Nucleus accumbens (tissue), 56 donors: ENCODE data around the gene FBXO5.
A peak's percentile ranks its signal among the peaks of the same experiment; 100 is the strongest.
"Not testable (repeated sequence)": the region's sequence is repeated elsewhere in the genome, so short reads cannot be mapped to it uniquely, and the experiment has no call there.

ENCODE experiments used
- DNase-seq, 56 donors: peaks; one replicate each; lab custom pipeline; 2025; lab: John Stamatoyannopoulos, UW

Gene FBXO5

DNA sequence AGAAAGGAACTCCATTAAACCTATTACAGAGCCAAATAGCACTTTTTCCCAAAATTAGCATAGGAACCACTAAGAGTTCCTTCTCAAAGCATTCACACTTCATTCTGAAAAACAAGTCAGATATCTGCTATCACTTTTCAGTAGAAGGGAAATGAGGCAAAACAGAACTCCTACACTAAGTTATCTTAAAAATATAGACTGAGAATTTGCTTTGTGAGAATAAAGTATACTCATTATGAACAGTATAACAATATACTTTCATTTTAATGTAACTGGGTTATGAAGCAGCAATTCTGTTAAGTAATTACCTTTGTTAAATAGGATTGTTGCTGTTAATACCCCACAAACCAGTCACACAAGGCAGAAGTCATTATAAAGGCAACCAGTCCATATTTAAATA lies 11.0 kb upstream of the FBXO5 start:
- DNase-seq, result no peak

DNA sequence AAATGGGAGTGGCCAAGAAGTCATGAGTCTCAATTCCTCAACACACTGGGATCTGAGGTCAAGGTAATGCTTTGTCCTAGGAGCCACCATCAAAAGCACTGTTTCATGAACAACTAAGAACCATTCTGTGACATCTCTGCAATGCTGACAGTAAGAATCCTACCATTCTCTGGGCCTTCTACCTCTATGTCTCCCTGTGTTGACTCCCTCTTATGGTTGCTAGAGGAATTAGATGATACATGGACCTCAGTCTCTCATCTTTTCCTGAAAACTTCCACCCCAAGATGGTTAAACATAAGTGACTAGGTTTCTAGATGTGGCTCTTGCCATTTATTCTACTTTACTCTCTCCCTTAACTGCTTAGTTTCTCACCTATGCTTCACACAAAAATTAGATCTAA lies 10.6 kb upstream of the FBXO5 start:
- no peak for DNase-seq

DNA sequence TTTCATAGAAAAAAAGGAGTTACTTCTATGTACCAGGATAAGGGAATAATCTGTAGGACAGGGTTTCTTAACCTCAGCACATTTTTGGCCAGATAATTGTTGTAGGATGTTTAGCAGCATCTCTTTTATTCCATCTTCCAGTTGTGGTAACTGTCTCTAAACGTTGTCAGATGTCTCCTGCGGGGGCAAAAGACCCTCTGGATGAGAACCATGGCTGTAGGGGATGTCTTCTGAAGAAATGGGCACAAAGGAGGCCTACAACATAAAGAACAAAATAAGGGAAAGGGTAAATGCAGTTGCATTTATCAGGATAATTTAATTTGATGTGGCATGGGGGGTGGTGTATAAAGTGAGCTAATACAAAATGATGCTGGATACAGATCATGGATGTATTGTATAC lies 4.1 kb upstream of the FBXO5 start:
- DNase-seq, result no peak

DNA sequence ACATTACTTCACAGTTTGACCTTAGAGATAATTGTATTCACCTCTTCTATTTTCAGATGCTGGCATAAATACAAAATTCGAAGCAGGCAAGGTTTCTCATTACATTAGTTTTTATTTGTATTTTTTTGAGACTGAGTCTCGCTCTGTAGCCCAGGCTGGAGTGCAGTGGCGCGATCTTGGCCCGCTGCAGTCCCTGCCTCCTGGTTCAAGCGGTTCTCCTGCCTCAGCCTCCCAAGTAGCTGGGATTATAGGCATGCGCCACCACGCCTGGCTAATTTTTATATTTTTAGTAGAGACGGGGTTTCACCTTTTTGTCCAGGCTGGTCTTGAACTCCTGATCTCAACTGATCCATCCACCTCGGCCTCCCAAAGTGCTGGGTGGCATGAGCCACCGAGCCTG lies 2.5 kb upstream of the FBXO5 start:
- not testable (repeated sequence) for DNase-seq

DNA sequence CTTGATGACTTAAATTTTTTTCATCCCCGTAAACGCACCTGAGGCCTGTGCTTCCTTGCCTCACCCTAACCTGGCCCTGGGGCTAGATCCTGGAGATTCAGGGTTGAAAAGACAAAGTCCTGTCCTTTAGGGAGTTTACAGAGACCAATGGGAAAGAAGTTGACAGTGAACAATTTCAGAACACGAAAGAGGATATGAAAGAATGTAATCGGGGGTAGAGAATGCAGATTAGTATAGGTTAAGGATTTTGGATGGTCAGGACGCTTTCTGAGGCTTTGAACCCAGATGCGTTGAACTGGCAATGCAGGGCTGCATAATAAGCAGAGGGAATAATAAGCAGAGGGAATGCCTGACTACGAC lies 1.7 kb upstream of the FBXO5 start:
- no peak for DNase-seq

DNA sequence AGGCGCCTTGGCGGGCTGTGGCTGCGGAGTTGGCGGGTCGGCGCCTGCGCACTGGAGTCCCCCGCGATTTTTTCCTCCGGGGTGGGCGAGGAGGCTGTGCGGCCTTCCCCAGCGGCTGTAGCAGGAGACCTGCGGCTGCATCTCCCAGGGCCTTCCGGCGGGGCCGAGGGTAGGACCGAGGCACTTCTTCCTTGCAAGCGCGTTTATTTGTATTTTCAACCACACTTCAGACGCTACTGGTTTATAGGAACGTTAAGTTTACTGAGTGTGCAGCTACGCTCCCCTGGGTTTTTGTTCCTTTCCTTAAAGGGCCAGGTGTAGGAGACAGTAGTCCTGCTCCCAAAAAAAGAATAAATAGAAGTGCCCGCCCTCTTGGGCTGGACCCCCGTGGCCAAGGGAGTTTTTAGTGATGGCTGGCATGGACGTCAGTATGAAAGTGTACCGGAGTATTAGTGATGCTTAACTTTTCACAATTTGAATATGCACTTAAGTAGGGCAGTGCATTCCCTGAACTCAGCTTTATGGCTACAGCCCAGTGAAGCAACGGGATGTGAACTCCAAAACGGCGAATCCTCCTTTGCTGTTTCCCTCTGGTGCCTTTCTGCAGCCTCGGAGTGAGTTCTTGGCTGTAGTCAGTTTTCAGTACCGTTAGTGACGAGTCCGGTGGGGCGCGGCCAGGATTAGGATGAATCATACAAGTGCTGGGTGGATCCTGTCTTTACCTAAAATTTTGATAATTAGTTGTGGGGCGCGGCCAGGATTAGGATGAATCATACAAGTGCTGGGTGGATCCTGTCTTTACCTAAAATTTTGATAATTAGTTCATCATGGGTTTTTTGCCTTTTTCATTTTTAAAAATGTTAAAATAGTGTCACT lies 1.0 kb upstream of the FBXO5 start:
- peak in 43 of 56 donors; percentile 3 to 95 (median 72) for DNase-seq

DNA sequence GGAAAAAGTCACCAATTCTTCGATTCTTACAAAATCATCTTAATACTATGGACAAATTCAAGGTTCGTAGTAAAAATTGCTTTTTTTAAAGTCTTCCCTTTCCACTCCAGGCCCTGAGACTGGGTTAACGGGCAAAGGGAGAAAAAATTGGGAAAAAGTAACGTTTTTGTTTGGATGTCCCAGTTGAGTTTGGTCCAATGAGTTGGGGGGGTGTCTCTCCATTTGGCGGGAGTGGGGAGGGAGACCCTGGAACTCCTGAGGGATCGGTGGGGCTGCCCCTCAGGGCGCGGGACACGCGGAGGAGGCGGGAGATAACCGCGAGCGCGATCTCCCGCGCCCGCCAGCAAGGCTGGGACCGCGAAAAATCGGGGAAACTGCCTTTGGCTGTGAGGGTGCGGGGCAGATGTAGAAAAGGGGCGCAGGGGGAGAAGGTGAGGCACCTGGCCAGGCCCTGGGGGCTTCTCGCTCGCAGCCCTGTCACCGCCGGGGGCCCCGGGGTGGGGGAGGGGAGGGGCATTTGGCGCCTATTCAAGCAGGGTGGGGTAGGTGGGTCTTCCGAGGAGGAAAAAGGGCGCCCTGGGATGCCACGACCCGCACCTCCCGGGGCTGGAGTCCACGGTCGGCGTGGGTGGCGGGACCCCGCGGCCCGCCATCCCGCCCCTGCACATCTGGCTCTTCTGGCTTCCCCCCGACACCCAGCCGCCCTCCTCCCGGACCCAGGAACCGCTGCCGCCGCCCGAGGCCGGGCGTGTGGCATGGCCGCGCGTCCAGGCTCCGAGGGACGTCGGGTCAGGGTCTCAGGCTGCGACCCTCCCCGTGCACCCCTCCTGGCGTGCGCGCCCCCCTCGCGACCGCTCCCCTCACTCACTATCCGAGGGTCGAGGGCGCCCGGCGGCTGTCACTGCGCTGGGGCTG lies 595 bp downstream of the FBXO5 start:
- peak in 4 of 56 donors; percentile 1 to 34 (median 24) for DNase-seq

DNA sequence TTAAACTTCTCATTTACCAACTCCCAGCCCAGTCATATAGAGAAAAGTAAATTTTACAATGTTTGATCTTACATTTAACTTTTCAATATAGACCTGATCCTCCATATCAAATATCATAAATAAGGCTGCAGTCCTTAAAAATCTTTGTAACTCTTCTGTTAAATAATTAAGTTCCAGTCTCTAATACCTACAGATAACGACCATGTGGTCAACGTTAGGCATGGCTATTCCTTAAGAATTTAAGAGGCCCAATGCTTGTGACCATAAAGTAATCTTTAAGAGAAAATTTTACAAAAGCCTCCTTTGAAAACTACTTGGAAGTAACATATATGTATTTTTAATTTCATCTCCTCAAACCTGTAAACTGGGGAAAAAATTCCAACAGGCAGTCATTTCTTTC lies 1.6 kb downstream of the FBXO5 start:
- DNase-seq, result no peak

DNA sequence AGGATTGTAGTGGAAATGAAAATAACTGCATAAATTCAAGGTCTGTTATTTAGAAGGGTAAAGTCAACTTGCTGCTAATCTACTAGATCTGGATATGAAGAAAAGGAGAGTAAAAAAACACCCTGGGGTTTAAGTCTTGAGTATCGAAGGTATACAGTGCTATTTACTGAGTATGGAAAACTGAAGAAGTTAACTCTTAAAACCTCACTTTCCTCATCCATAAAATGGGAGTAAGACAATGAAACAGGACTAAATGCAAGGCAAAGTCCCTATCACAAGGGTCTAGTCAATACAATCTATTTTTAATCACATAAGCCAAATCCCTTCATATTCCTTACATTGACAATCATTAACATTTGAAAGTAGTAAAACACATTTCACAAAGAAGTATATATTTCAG lies 2.2 kb downstream of the FBXO5 start:
- DNase-seq, result no peak

DNA sequence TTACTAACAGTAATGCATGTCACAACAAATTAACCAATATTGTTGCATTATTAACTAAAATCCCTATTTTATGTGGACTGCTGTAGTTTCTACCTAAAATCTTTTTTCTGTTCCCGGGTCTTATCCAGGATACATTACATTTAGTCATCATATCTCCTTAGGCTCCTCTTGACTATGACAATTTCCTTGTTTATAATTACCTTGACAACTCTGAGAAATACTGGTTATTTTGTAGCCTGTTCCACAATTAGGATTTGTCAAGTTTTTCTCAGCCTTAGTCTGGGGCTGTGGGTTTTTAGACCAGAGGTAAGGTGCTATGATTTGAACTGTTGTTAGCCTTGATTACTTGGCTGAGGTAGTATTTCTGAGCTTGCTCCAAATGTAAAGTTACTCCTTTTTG lies 3.7 kb downstream of the FBXO5 start:
- no peak for DNase-seq

DNA sequence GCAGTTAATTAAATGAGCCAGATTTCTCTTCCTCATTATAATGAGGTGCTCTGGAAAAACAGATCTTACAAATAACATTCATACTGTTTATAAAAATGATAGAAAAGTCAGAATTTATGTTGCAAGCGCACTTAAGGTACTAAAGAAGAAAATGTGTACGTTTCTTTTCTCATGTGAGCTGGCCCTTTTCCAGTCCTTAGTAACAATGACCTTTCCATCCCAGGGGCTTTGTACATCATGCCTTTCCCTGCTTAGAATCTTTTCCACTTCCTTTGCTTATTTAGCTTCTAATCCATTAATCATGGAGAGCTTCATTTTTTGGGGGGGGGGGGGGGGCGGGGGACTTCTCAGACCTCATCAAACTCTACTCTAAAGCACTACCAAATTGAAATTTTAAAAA lies 4.8 kb downstream of the FBXO5 start:
- DNase-seq, result no peak

DNA sequence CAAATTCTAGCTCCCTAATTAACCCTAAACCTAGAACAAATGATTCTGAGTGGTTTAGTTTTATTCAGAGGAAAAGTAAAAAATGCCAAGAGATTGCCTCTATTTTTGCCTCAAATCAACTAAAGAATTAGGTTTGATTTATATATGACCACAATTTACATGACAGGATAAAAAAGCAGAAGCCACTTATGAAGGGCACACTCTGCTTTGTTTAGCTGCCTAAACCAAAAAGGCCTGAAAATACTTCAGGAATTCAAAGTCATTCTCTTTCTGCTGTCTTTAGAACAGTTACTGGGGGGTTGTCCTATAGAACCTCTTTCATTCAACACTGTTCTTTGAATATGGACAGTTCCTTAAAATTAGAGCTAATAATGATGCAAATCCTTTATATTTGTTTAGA lies 5.3 kb downstream of the FBXO5 start:
- no peak for DNase-seq

DNA sequence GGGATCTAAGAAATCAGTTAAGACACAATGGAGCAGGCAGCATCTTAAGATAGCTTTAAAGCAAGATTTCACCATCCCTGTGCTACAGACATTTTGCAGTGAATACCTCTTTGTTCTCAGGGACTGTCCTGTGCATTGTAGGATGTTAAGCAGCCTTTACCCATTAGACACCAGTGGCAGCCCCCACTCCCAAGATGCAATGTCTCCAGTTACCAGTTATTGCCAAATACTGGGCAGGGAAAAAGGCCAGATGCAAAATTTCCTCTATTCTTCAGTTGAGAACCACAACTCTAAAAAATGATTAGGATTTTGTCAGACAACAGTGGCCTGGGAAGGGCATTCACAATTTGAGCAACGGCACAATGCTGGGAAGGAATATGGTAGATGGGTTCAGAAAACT lies 6.1 kb downstream of the FBXO5 start:
- no peak for DNase-seq

DNA sequence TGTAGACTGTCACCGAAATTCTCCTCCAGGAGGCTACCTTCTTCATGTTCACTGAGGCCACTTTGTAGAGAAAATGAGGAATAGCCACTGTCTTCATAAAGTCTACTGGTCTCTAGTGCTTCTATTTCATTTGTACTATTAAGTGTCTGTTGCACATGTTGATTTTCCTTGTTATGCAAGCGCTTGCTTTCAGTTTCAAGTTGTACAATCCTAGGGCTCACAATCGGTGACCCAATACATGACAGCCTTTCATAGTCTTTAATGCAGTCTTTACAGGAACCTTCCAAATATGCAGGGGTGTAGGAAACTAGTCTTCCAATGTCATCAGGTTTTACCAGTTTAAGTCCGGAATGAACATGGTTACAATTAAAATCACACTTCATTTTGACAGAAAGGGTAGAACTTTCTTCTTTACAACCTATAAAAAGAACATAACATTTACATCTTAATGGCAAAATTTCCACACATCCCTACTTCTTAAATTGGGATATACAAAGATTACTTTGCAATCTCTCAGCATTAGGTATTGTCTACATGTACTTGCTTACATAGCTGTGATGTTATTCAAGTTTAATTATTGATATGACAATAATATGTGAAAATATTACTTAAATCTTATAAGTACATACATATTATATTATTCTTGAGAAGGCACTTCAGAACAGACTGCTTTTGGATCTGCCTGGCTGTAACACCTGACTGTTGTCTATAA lies 7.5 kb downstream of the FBXO5 start:
- DNase-seq, result no peak

DNA sequence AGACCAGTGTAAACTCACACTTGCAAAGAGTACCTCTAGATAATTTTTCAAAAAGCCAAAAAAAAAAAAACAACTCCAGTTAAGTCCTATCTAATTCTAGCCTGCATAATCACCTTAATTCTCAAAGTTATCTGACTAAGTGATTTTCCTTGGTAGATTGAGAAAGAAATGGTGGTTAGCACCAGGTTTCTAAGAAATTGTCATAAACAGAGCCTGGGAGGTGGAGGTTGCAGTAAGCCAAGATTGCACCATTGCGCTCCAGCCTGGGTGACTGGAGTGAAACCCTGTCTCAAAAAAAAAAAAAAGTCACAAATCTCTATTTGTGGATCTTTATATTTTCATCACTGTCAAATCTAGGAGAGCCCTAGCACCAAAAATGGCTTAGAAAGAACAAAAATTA lies 8.9 kb downstream of the FBXO5 start:
- no peak for DNase-seq

DNA sequence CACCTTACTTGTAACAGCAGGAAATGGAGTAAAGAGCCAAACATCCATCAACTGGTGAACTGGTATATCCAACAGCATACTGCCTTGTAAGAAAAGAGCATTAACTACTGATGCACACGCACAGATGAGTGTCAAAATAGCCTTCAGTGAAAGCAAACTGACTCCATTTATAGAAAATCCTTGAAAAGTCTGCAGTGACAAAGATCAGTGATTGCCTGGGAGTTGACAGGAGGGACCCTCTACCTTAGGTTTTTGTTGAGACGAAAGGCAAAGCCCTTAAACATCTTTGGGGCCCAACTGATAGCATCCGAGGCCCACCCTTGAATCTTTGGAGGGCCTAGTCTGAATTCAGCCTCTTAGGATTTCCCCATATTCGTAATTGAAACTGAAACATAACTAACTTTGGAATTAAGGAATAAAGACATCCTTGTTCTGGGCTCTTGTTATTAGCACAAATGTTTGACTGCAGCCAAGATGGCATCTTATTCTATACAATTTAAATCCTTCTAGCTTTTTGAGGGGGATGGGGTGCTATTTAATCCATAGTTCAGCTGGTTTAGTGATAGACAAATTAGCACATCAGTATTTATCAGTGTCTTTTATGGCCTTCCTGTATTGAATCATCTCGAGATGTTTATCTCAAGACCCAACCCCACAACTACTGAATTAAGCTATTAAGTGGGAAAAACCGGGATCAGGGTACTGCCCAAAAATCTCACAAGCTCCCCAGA lies 13.0 kb downstream of the FBXO5 start:
- no peak for DNase-seq

DNA sequence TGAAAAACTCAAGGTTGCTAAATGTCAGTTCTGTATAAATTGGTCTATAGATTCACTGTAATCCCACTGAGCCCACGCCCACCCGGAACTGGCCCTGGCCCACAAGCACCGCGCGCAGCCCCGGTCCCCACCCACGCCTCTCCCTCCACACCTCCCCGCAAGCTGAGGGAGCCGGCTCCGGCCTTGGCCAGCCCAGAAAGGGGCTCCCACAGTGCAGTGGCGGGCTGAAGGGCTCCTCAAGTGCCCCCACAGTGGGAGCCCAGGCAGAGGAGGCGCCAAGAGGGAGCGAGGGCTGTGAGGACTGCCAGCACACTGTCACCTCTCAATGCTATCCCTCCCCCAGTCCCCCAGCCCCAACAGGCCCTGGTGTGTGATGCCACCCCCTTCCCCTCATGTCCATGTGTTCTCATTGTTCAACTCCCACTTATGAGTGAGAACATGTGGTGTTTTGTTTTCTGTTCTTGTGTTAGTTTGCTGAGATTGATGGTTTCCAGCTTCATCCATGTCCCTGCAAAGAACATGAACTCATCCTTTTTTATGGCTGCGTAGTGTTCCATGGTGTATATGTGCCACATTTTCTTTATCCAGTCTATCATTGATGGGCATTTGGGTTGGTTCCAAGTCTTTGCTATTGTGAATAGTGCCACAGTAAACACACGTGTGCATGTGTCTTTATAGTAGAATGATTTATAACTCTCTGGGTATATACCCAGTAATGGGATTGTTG lies 16.5 kb downstream of the FBXO5 start:
- DNase-seq, result not testable (repeated sequence)

DNA sequence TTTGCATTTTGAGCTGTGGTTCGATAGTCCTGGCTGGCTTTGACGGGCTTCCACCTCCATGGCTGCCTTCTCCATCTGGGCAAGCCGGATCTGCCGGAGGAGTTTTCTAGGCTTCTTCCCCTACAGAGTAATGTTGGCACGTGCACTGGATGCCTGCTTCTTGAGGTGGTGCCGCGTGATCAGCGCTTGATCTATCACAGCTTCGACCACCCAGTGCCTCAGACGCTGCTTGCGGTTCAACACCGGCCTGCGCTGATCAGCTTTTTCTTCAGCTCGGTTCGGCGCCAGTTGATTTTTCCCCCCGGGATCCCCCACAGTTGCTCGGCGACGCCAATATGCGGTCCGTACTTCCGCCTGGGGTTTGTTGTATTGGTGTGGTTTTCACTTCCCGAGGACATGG lies 23.5 kb downstream of the FBXO5 start:
- no peak for DNase-seq

DNA sequence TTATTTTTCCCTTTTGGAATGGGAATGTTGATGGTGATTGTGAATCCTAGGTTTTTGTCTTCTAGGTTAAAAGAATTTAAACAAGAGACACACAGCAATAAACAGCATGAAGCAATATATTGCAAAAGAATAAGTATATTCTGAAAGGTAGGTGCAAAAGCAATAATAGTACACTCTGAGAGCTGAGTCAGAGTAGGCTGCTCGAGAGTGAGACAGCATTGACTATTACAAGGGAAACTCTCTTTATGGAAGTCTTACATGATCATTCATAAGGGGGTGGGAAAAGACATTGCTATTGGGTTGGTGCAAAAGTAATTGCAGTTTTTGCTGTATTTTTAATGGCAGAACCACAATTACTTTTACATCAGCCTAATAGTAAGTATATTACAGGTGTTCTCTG lies 25.0 kb downstream of the FBXO5 start:
- no peak for DNase-seq

DNA sequence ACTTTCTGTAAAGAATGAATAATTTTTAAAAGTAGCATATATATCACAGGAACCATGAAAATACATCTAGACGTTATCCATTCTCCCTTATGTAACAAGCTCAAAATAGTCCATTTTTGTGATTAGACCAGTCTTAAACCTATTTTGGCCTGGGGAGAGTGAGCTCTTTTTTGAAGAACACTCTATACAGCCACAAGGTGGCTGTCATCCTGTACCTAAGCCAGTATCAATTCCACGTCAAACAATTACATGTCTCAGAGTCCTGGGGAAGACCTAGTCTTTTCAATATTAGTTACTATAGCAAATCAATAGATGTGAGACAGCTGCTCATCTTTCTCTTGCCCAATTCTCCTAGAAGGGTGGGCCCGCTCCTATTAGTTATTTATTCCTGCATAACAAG lies 28.4 kb downstream of the FBXO5 start:
- DNase-seq, result no peak
